B cell (primary cell): ENCODE results near the gene FUBP3. TPM values are rescaled to one million over a fixed set of nuclear protein-coding genes. Genes with fewer than 3 reads are reported as not detected.

Experiments used
- ATAC-seq: fragments of 200-7000 bp; cut with Tn5 transposase; one replicate; pipeline ENCODE4 v1.10.0; 2021; ENCODE audit warnings: low read depth, mild to moderate bottlenecking, moderate number of reproducible peaks, moderate library complexity
- CTCF ChIA-PET: fragments of 350-600 bp; sonication (Branson Sonifier 250); formaldehyde crosslinking; loops from one replicate; lab custom pipeline; 2021; ENCODE audit warnings: antibody characterized with exemption, inconsistent platforms; lab: Charles Lee
- POLR2A ChIA-PET: fragments of 350-600 bp; sonication (Branson Sonifier 250); formaldehyde crosslinking; loops from one replicate; lab custom pipeline; 2021; ENCODE audit warnings: antibody characterized with exemption; lab: Charles Lee
- DNase-seq: peaks from one replicate; pipeline ENCODE4 v3.0.0; 2013
- H2AFZ ChIP-seq: 2 replicates; pipeline ENCODE4 v1.6.1; 2012; ENCODE audit warnings: mild to moderate bottlenecking, low read depth, low read length; ENCODE audit not compliant: insufficient read depth, poor library complexity, severe bottlenecking
- H3K27ac ChIP-seq, 2 donors: 1 replicate in 1 of 2; 2 replicates in 1 of 2; pipeline ENCODE4 v1.5.1; 2012 to 2013; ENCODE audit warnings: low read length in 2 of 2, mild to moderate bottlenecking in 2 of 2, moderate library complexity in 1 of 2
- H3K27me3 ChIP-seq, 4 experiments: fragments of 200-600 bp in 1 of 4; sonication (generic) in 1 of 4; replicated peaks in 1 of 4; 1 replicate in 2 of 4; 2 replicates in 2 of 4; pipeline versions ENCODE4 v1.6.1 to v1.7.0; 2013 to 2016; ENCODE audit warnings: low read length in 3 of 4, mild to moderate bottlenecking in 2 of 4, mixed read lengths in 1 of 4, moderate library complexity in 1 of 4; ENCODE audit not compliant: insufficient read depth in 4 of 4, control insufficient read depth in 3 of 4; ENCODE audit errors: control extremely low read depth in 1 of 4
- H3K36me3 ChIP-seq, 2 experiments: replicated peaks in 1 of 2; 1 replicate in 1 of 2; 2 replicates in 1 of 2; pipeline versions ENCODE4 v1.6.1 to v1.7.1; 2013; ENCODE audit warnings: low read length in 1 of 2; ENCODE audit not compliant: insufficient read depth in 2 of 2, control insufficient read depth in 1 of 2; ENCODE audit errors: control extremely low read depth in 1 of 2, extremely low read depth in 1 of 2
- H3K4me1 ChIP-seq, 2 donors: fragments of 200-600 bp in 1 of 2; sonication (generic) in 1 of 2; 1 replicate in 1 of 2; 2 replicates in 1 of 2; pipeline versions ENCODE4 v1.5.1 to v1.6.1; 2013 to 2017; ENCODE audit warnings: low read length in 2 of 2; ENCODE audit not compliant: control insufficient read depth in 2 of 2, insufficient read depth in 2 of 2
- H3K4me2 ChIP-seq: replicated peaks from 2 replicates; pipeline ENCODE3; 2012; ENCODE audit warnings: mild to moderate bottlenecking, low read depth, low read length; ENCODE audit not compliant: poor library complexity, severe bottlenecking
- H3K4me3 ChIP-seq, 5 experiments: fragments of 200-600 bp in 1 of 5; sonication (generic) in 1 of 5; 1 replicate in 3 of 5; 2 replicates in 2 of 5; pipeline versions ENCODE4 v1.5.1 to v1.7.0; 2011 to 2016; ENCODE audit warnings: low read length in 4 of 5, mild to moderate bottlenecking in 4 of 5, low read depth in 2 of 5, control low read depth in 1 of 5, moderate library complexity in 1 of 5; ENCODE audit not compliant: insufficient read depth in 1 of 5; ENCODE audit errors: control extremely low read depth in 1 of 5, extremely low read depth in 1 of 5
- H3K79me2 ChIP-seq: fragments of 200-600 bp; sonication (generic); one replicate; pipeline ENCODE4 v1.6.0; 2016; ENCODE audit warnings: low read length; ENCODE audit not compliant: control insufficient read depth, insufficient read depth
- H3K9ac ChIP-seq: fragments of 200-600 bp; sonication (generic); 2 replicates; pipeline ENCODE4 v1.6.1; 2017; ENCODE audit warnings: mild to moderate bottlenecking, low read length, moderate library complexity
- H3K9me3 ChIP-seq, 3 donors: one replicate each; pipeline versions ENCODE4 v1.6.1 to v1.7.1; 2013; ENCODE audit warnings: low read length in 2 of 3; ENCODE audit not compliant: control insufficient read depth in 2 of 3, insufficient read depth in 1 of 3; ENCODE audit errors: control extremely low read depth in 1 of 3
- H4K20me1 ChIP-seq: 2 replicates; pipeline ENCODE4 v1.6.0; 2012; ENCODE audit warnings: mild to moderate bottlenecking, low read length; ENCODE audit not compliant: insufficient read depth, control insufficient read depth, poor library complexity, severe bottlenecking
- H3K27ac Mint-ChIP-seq: one replicate; pipeline ENCODE4 v1.8.0; 2021; ENCODE audit warnings: mixed read lengths
- H3K27me3 Mint-ChIP-seq: one replicate; pipeline ENCODE4 v1.8.0; 2021; ENCODE audit warnings: mixed read lengths
- H3K4me1 Mint-ChIP-seq: one replicate; pipeline ENCODE4 v1.8.0; 2021; ENCODE audit warnings: mixed read lengths
- H3K4me3 Mint-ChIP-seq: one replicate; pipeline ENCODE4 v1.8.0; 2021; ENCODE audit warnings: mixed read lengths
- H3K9me3 Mint-ChIP-seq: one replicate; pipeline ENCODE4 v1.8.0; 2022; ENCODE audit warnings: mixed read lengths; ENCODE audit not compliant: insufficient read depth
- CTCF ChIP-seq: fragments of 200-600 bp; IDR thresholded peaks from one replicate; pipeline ENCODE4 v1.8.0; 2022; ENCODE audit warnings: antibody characterized with exemption, mild to moderate bottlenecking
- EZH2 ChIP-seq: IDR thresholded peaks from 2 replicates; pipeline ENCODE4 v1.6.1; 2012; ENCODE audit warnings: borderline replicate concordance, low read depth, mild to moderate bottlenecking, moderate library complexity, low read length; ENCODE audit not compliant: insufficient read depth, poor library complexity, severe bottlenecking
- WGBS: methylation state at CpG from one replicate; pipeline ENCODE4 v1.1.5; 2013; ENCODE audit warnings: missing lambda C conversion rate; ENCODE audit not compliant: insufficient coverage; 5-methylcytosine and 5-hydroxymethylcytosine counted together
- intact Hi-C: fragments of 100-400 bp; cut with micrococcal nuclease; formaldehyde crosslinking; loops from one replicate; pipeline ENCODE4 v1.10.0; 2022
- polyA plus RNA-seq: library from polyadenylated mRNA; depleted of rRNA; stranded (reverse); fragments of >200 nt; gene quantifications from 2 replicates; pipeline ENCODE4 v1.2.3, GENCODE V29; 2012
- total RNA-seq, 2 donors: library from RNA; stranded (reverse); fragments of 120-200 nt in 1 of 2; gene quantifications; 1 replicate in 1 of 2; 2 replicates in 1 of 2; pipeline versions ENCODE4 v1.2.3 to v1.2.4, GENCODE V29; 2013 to 2022

Gene FUBP3
- total and polyA plus RNA-seq, 2 donors (not counting 1 experiment from before 2014, with no cell fraction given): 45.7 to 79.4 TPM

- Histone ChIP-seq H3K36me3 (no peaks in the 10 kb centered on the region), H3K79me2 (no peaks in the 10 kb centered on the region), H4K20me1 (no peaks in the 10 kb centered on the region), H3K4me1 (peaks cover 30 to 37% of the 10 kb centered on the region in 2 donors), H3K9ac (no peak overlapping the region), H2AFZ (no peak overlapping the region), H3K4me2 (no peak overlapping the region), H3K27ac (no peak overlapping the region), H3K4me3 (no peak overlapping the region), H3K9me3 (peaks cover 0 to 13% (median 0%) of the 10 kb centered on the region in 3 donors), H3K27me3 (peaks cover 0 to 51% (median 27%) of the 10 kb centered on the region in 4 experiments)
- ChIA-PET CTCF (interaction anchor here (1.1 to 1.3 kb wide), 2 partner anchors 14 to 38 kb away, joined by 3 to 4 read pairs; no protein-coding TSS in a partner anchor), POLR2A (no interaction called here)
- TF ChIP-seq EZH2: no peak
- TF ChIP-seq CTCF: no peak
- H3K27ac Mint-ChIP-seq: no peak overlapping the region
- H3K9me3 Mint-ChIP-seq: no peaks in the 10 kb centered on the region
- peaks cover 14% of the 10 kb centered on the region for H3K4me1 Mint-ChIP-seq
- intact Hi-C loops: no loop called here
- DNase-seq (no peak), ATAC-seq (no peak)
- peaks cover 49% of the 10 kb centered on the region for H3K27me3 Mint-ChIP-seq
- 97% methylated on average over 12 of the region's 13 CpGs for WGBS
- H3K4me3 Mint-ChIP-seq: no peak overlapping the region
Observed at GRCh38 chr9:130668196-130668595, 88.8 kb downstream of the FUBP3 start.

- POLR2A ChIA-PET: no interaction called here
- no peaks in the 10 kb centered on the region for H3K9me3 Mint-ChIP-seq
- Histone ChIP-seq H3K27ac (no peak overlapping the region), H3K4me2 (no peak overlapping the region), H4K20me1 (no peaks in the 10 kb centered on the region), H3K4me1 (peaks cover 26 to 32% of the 10 kb centered on the region in 2 donors), H3K36me3 (no peaks in the 10 kb centered on the region), H3K27me3 (peaks cover 0 to 47% (median 24%) of the 10 kb centered on the region in 4 experiments), H3K9ac (no peak overlapping the region), H3K79me2 (no peaks in the 10 kb centered on the region), H2AFZ (no peak overlapping the region), H3K4me3 (no peak overlapping the region), H3K9me3 (peaks cover 0 to 12% (median 0%) of the 10 kb centered on the region in 3 donors)
- WGBS: 71% methylated on average over 10 of the region's 12 CpGs
- peaks cover 47% of the 10 kb centered on the region for H3K27me3 Mint-ChIP-seq
- H3K4me1 Mint-ChIP-seq: peaks cover 12% of the 10 kb centered on the region
- no peak overlapping the region for H3K27ac Mint-ChIP-seq
- CTCF ChIA-PET: interaction anchor here (1.1 to 1.3 kb wide), 2 partner anchors 14 to 38 kb away, joined by 3 to 4 read pairs; no protein-coding TSS in a partner anchor
- intact Hi-C loops: no loop called here
- no peak for ATAC-seq
- TF ChIP-seq EZH2 (no peak), CTCF (no peak)
- DNase-seq: no peak
- no peak overlapping the region for H3K4me3 Mint-ChIP-seq
Observed at GRCh38 chr9:130668659-130669058, 89.3 kb downstream of the FUBP3 start.
